ENCODE measurements around the gene TFE3.

DNA sequence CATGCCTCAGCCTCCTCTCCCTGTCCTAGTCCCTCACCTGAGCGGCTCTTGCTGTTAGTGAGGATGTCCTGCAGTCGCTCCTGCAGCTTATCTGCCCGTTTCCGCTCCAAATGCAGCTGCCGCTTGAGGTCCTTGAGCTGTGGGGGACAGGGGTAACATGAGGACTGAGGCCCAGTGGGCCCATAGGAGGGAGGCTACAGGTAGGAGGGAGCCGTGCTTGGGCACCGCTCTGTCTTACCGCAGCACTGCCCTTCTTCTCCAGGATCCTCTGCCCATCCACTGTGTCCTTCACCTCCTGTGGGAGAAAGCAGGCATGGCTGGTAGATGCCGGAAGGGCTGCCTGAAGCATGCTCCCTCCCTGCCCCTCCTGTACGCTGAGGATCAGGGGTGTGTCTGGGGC, 62.0 kb downstream of the TFE3 start:
- TF ChIP-seq EZH2phosphoT487 (IDR thresholded peaks at IDR 0.05; ENCODE audit: insufficient read depth, low read depth) (no peak), EZH2 (IDR thresholded peaks at IDR 0.05; ENCODE audit: insufficient read depth, poor library complexity, severe bottlenecking) (no peak)

Measured in GM23248 (cell line).